ENCODE data around the gene SRP54. TPM values are rescaled to one million over a fixed set of nuclear protein-coding genes. Genes with fewer than 3 reads are reported as not detected.

Gene SRP54
- total RNA-seq, 3 donors from 2014 or later = 32.9 to 45.6 (median 40.6) TPM

DNA sequence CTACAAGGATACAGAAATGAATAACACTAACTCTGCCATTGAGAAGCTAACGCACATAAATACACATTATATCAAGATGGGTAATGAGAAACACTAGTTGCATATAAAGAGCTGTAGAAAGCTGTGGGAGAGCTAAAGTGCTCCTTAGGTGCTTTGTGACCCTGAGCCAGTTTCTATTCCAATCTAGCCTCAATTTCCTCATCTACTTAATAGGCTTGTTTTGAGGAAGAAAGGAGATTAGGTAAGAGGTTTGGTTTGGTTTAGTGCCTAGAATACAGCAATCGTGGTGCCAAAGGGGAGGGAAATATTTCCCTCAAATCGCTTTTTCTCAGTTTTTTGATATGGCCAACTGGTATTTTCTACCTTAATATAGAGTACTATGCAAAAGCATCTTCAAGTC, 994 bp downstream of the SRP54 start:
- Histone ChIP-seq H3K4me3 (no peak overlapping the region), H3K9me3 (no peaks in the 10 kb centered on the region), H3K4me1 (ENCODE audit: low read depth) (peaks cover 24% of the 10 kb centered on the region), H3K36me3 (ENCODE audit: low read depth) (no peaks in the 10 kb centered on the region)
- ATAC-seq = no peak
- intact Hi-C loops (cut with DNase I, micrococcal nuclease) = loop anchor here in 1 of 2 donors (10.0 kb wide), 1 partner anchor 141 kb away; the partner anchor contains the start of genes PPP2R3C and PRORP
- DNase-seq = no peak
- TF ChIP-seq, protein P1, sequence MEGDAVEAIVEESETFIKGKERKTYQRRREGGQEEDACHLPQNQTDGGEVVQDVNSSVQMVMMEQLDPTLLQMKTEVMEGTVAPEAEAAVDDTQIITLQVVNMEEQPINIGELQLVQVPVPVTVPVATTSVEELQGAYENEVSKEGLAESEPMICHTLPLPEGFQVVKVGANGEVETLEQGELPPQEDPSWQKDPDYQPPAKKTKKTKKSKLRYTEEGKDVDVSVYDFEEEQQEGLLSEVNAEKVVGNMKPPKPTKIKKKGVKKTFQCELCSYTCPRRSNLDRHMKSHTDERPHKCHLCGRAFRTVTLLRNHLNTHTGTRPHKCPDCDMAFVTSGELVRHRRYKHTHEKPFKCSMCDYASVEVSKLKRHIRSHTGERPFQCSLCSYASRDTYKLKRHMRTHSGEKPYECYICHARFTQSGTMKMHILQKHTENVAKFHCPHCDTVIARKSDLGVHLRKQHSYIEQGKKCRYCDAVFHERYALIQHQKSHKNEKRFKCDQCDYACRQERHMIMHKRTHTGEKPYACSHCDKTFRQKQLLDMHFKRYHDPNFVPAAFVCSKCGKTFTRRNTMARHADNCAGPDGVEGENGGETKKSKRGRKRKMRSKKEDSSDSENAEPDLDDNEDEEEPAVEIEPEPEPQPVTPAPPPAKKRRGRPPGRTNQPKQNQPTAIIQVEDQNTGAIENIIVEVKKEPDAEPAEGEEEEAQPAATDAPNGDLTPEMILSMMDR (IDR thresholded peaks at IDR 0.05) = no peak

DNA sequence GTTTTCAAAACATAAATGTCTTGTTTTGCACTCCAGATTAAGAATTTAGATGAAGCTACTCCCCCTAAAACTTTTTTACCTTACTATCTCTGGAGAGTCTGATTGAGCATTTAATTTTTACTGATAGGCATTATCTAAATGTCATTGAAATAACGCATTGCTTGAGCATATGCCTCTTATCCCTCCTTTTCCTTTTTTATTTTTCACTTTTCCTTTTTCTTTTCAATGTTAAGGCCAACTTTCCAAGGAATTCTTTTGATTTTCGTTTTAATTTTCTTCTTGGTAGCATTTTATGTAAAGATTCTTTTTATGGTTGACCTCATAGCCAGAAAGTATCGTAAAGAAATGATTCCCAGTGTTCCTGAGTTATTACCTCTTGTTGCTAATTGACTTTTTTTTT, 2.9 kb downstream of the SRP54 start:
- Histone ChIP-seq H3K9me3 (no peaks in the 10 kb centered on the region), H3K36me3 (ENCODE audit: low read depth) (no peaks in the 10 kb centered on the region), H3K4me1 (ENCODE audit: low read depth) (peaks cover 17% of the 10 kb centered on the region), H3K4me3 (no peak overlapping the region)
- DNase-seq (no peak), ATAC-seq (no peak)
- intact Hi-C loops (cut with DNase I, micrococcal nuclease) = loop anchor here in 1 of 2 donors (10.0 kb wide), 1 partner anchor 139 kb away; the partner anchor contains the start of genes PPP2R3C and PRORP
- TF ChIP-seq, protein P1 (IDR thresholded peaks at IDR 0.05) = no peak

DNA sequence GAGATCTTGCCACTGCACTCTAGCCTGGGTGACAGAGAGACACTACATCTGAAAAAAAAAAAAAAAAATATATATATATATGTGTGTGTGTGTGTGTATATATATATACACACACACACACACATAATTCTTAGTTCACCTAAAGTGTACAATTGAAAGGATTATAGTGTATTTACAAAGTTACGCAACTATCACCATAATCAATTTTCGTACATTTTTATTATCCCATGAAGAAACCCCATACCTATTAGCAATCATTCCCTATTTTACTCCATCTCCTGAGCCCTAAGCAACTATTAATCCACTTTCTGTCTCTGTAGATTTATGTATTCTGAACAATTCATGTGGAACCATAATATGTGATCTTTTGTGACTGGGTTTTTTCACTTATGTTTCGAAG, 4.4 kb downstream of the SRP54 start:
- H3K4me1 ChIP-seq (ENCODE audit: low read depth) = peaks cover 15% of the 10 kb centered on the region
- H3K36me3 ChIP-seq (ENCODE audit: low read depth) = no peaks in the 10 kb centered on the region
- no peaks in the 10 kb centered on the region for H3K9me3 ChIP-seq
- TF ChIP-seq, protein P1 (IDR thresholded peaks at IDR 0.05) = no peak
- DNase-seq (no peak), ATAC-seq (no peak)
- intact Hi-C loops (cut with DNase I, micrococcal nuclease) = loop anchor here in 1 of 2 donors (10.0 kb wide), 1 partner anchor 138 kb away; the partner anchor contains the start of genes PPP2R3C and PRORP
- no peak overlapping the region for H3K4me3 ChIP-seq

DNA sequence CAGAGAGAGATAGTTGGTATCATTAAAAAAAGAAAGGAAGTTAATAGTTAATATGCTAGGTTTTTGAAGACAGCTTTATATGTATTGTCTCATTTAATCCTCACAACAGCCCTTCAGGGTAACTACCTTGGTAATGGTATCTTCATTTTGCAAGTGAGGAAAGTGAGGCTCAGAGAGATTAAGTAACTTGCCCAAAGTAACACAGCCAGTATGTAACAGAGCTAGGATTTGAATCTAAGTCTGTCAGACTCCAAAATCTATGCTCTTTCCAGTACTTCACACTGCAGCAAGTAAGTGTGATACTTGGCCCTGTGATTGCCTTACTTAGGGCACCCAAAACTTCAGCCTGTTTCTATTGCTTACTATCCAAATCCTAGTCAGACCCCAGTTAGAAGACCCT, 7.0 kb downstream of the SRP54 start:
- ATAC-seq (no peak), DNase-seq (no peak)
- TF ChIP-seq, protein P1 (IDR thresholded peaks at IDR 0.05) = no peak
- Histone ChIP-seq H3K36me3 (ENCODE audit: low read depth) (no peaks in the 10 kb centered on the region), H3K9me3 (no peaks in the 10 kb centered on the region), H3K4me1 (ENCODE audit: low read depth) (peaks cover 4% of the 10 kb centered on the region), H3K4me3 (no peak overlapping the region)
- intact Hi-C loops (cut with DNase I, micrococcal nuclease) = loop anchor here in 1 of 2 donors (10.0 kb wide), 1 partner anchor 135 kb away; the partner anchor contains the start of genes PPP2R3C and PRORP

DNA sequence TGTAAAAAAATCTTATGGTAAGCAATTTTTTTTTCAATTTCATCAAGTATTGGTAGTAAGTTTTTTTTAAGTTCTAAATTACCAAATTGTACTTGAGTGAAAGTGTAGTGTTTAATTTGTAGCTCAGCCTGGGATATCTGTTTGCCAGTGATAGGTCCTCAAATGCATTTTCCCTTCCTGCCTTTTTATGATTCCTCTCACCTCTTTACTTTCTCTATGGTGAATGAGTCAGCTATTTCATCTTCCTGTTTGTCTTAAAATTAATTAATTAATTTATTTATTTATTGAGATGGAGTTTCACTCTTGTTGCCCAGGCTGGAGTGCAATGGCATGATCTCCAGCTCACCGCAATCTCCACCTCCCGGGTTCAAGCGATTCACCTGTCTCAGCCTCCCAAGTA, 10.6 kb downstream of the SRP54 start:
- no peaks in the 10 kb centered on the region for H3K9me3 ChIP-seq
- no peak for ATAC-seq
- no peaks in the 10 kb centered on the region for H3K4me1 ChIP-seq (ENCODE audit: low read depth)
- TF ChIP-seq, protein P1 (IDR thresholded peaks at IDR 0.05) = no peak
- H3K36me3 ChIP-seq (ENCODE audit: low read depth) = no peaks in the 10 kb centered on the region
- DNase-seq = no peak
- H3K4me3 ChIP-seq = no peak overlapping the region
- intact Hi-C loops (cut with DNase I, micrococcal nuclease) = no loop called here

DNA sequence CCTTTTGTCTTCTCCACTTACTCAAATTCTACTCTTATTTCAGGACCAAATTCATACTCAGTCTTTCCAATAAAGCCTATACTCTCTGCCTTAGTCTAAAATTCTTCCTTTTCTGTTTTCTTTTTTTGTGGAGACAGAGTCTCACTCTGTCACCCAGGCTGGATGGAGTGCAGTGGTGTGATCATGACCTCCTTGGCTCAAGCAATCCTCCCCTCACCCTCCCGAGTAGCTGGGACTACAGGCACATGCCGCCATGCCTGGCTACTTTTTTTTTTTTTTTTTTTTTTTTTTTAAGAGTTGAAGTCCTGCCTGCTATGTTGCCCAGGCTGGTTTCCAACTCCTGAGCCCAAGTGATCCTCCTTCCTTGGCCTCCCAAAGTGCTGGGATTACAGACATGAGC, 11.9 kb downstream of the SRP54 start:
- intact Hi-C loops (cut with DNase I, micrococcal nuclease) = no loop called here
- no peak for DNase-seq
- Histone ChIP-seq H3K9me3 (no peaks in the 10 kb centered on the region), H3K4me1 (ENCODE audit: low read depth) (no peaks in the 10 kb centered on the region), H3K4me3 (no peak overlapping the region), H3K36me3 (ENCODE audit: low read depth) (no peaks in the 10 kb centered on the region)
- no peak for ATAC-seq
- TF ChIP-seq, protein P1 (IDR thresholded peaks at IDR 0.05) = no peak
